Ishikawa (cell line): Measurements from ENCODE around the gene SLC35F6.

ENCODE experiments used
- CEBPB ChIP-seq: IDR thresholded peaks from 2 replicates; pipeline ENCODE4 v1.6.1; 2012
- CREB1 ChIP-seq: IDR thresholded peaks from 2 replicates; pipeline ENCODE4 v1.6.1; 2012; ENCODE audit warnings: low read depth
- EP300 ChIP-seq: IDR thresholded peaks from 2 replicates; pipeline ENCODE4 v1.6.1; 2012; ENCODE audit warnings: borderline replicate concordance
- FOXM1 ChIP-seq: IDR thresholded peaks from 2 replicates; pipeline ENCODE4 v1.6.1; 2012; ENCODE audit warnings: low read depth, borderline replicate concordance
- RAD21 ChIP-seq: IDR thresholded peaks from 2 replicates; pipeline ENCODE4 v1.6.1; 2012; ENCODE audit warnings: low read depth
- TAF1 ChIP-seq: IDR thresholded peaks from 2 replicates; pipeline ENCODE4 v1.6.1; 2012; ENCODE audit warnings: low read depth, mild to moderate bottlenecking
- TEAD4 ChIP-seq: IDR thresholded peaks from 2 replicates; pipeline ENCODE4 v1.6.1; 2012
- YY1 ChIP-seq: IDR thresholded peaks from 2 replicates; pipeline ENCODE4 v1.6.1; 2012; ENCODE audit warnings: low read depth
- TF ChIP-seq, protein P1 (sequence below): IDR thresholded peaks from 2 replicates; pipeline ENCODE4 v1.6.1; 2012
- TF ChIP-seq, protein P2 (sequence below): IDR thresholded peaks from 2 replicates; pipeline ENCODE4 v1.6.1; 2012; ENCODE audit warnings: low read depth, mild to moderate bottlenecking

DNA sequence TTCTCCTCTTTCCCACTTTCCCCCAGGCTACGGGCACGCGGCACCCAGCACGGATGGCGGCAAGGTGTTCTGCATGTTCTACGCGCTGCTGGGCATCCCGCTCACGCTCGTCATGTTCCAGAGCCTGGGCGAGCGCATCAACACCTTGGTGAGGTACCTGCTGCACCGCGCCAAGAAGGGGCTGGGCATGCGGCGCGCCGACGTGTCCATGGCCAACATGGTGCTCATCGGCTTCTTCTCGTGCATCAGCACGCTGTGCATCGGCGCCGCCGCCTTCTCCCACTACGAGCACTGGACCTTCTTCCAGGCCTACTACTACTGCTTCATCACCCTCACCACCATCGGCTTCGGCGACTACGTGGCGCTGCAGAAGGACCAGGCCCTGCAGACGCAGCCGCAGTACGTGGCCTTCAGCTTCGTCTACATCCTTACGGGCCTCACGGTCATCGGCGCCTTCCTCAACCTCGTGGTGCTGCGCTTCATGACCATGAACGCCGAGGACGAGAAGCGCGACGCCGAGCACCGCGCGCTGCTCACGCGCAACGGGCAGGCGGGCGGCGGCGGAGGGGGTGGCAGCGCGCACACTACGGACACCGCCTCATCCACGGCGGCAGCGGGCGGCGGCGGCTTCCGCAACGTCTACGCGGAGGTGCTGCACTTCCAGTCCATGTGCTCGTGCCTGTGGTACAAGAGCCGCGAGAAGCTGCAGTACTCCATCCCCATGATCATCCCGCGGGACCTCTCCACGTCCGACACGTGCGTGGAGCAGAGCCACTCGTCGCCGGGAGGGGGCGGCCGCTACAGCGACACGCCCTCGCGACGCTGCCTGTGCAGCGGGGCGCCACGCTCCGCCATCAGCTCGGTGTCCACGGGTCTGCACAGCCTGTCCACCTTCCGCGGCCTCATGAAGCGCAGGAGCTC lies 36.2 kb upstream of the SLC35F6 start:
- no peak for TF ChIP-seq TAF1
- no peak for TF ChIP-seq RAD21
- TF ChIP-seq, protein P1, sequence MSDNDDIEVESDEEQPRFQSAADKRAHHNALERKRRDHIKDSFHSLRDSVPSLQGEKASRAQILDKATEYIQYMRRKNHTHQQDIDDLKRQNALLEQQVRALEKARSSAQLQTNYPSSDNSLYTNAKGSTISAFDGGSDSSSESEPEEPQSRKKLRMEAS = no peak
- TF ChIP-seq TEAD4 = no peak
- no peak for TF ChIP-seq CEBPB
- TF ChIP-seq, protein P2, sequence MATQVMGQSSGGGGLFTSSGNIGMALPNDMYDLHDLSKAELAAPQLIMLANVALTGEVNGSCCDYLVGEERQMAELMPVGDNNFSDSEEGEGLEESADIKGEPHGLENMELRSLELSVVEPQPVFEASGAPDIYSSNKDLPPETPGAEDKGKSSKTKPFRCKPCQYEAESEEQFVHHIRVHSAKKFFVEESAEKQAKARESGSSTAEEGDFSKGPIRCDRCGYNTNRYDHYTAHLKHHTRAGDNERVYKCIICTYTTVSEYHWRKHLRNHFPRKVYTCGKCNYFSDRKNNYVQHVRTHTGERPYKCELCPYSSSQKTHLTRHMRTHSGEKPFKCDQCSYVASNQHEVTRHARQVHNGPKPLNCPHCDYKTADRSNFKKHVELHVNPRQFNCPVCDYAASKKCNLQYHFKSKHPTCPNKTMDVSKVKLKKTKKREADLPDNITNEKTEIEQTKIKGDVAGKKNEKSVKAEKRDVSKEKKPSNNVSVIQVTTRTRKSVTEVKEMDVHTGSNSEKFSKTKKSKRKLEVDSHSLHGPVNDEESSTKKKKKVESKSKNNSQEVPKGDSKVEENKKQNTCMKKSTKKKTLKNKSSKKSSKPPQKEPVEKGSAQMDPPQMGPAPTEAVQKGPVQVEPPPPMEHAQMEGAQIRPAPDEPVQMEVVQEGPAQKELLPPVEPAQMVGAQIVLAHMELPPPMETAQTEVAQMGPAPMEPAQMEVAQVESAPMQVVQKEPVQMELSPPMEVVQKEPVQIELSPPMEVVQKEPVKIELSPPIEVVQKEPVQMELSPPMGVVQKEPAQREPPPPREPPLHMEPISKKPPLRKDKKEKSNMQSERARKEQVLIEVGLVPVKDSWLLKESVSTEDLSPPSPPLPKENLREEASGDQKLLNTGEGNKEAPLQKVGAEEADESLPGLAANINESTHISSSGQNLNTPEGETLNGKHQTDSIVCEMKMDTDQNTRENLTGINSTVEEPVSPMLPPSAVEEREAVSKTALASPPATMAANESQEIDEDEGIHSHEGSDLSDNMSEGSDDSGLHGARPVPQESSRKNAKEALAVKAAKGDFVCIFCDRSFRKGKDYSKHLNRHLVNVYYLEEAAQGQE = no peak
- no peak for TF ChIP-seq FOXM1
- TF ChIP-seq YY1 = no peak
- no peak for TF ChIP-seq CREB1
- no peak for TF ChIP-seq EP300
